CD4-positive, alpha-beta T cell treated with Interleukin-15 for 4 hours (primary cell): ENCODE results near the gene TUBGCP2.
"Not testable (repeated sequence)": the region's sequence is repeated elsewhere in the genome, so short reads cannot be mapped to it uniquely, and the experiment has no call there.

Source experiments
- DNase-seq: peaks from one replicate; pipeline ENCODE4 v3.0.0-alpha.2; 2020; ENCODE audit warnings: low spot score

TUBGCP2 gene

GRCh38 chr10:133324857-133325260 lies 16.2 kb upstream of the TUBGCP2 start:
- no peak for DNase-seq

- DNase-seq, result peak; percentile 59
Measured at GRCh38 chr10:133324198-133324792, 15.6 kb upstream of the TUBGCP2 start.

- not testable (repeated sequence) for DNase-seq
Measured at GRCh38 chr10:133322064-133322709, 13.5 kb upstream of the TUBGCP2 start.

- DNase-seq, result not testable (repeated sequence)
Measured at GRCh38 chr10:133320852-133321422, 12.3 kb upstream of the TUBGCP2 start.

GRCh38 chr10:133318494-133319127 lies 9.9 kb upstream of the TUBGCP2 start:
- DNase-seq, result peak; percentile 71

- no peak for DNase-seq
Measured at GRCh38 chr10:133316732-133317131, 8.1 kb upstream of the TUBGCP2 start.

GRCh38 chr10:133316266-133316665 lies 7.6 kb upstream of the TUBGCP2 start:
- no peak for DNase-seq

- DNase-seq, result no peak
Measured at GRCh38 chr10:133315847-133316246, 7.2 kb upstream of the TUBGCP2 start.

- no peak for DNase-seq
Measured at GRCh38 chr10:133314911-133315310, 6.2 kb upstream of the TUBGCP2 start.

GRCh38 chr10:133313192-133313591 lies 4.5 kb upstream of the TUBGCP2 start:
- DNase-seq, result no peak

- no peak for DNase-seq
Measured at GRCh38 chr10:133312769-133313145, 4.1 kb upstream of the TUBGCP2 start.

GRCh38 chr10:133312016-133312768 lies 3.5 kb upstream of the TUBGCP2 start:
- no peak for DNase-seq

- no peak for DNase-seq
Measured at GRCh38 chr10:133311570-133311969, 2.9 kb upstream of the TUBGCP2 start.

- no peak for DNase-seq
Measured at GRCh38 chr10:133310789-133311188, 2.1 kb upstream of the TUBGCP2 start.

GRCh38 chr10:133310399-133310755 lies 1.7 kb upstream of the TUBGCP2 start:
- DNase-seq, result no peak

GRCh38 chr10:133309720-133310398 lies 1.2 kb upstream of the TUBGCP2 start:
- DNase-seq, result no peak

GRCh38 chr10:133309100-133309719 lies 538 bp upstream of the TUBGCP2 start:
- peak; percentile 92 for DNase-seq

- DNase-seq, result peak; percentile 92
Measured at GRCh38 chr10:133307776-133308420, 774 bp downstream of the TUBGCP2 start.

- DNase-seq, result no peak
Measured at GRCh38 chr10:133306941-133307379, 1.7 kb downstream of the TUBGCP2 start.

- DNase-seq, result no peak
Measured at GRCh38 chr10:133306097-133306476, 2.6 kb downstream of the TUBGCP2 start.

GRCh38 chr10:133303206-133303605 lies 5.5 kb downstream of the TUBGCP2 start:
- no peak for DNase-seq
